OCI-LY7 (cell line): Measurements from ENCODE around the gene FIS1. TPM values are rescaled to one million over a fixed set of nuclear protein-coding genes. Genes with fewer than 3 reads are reported as not detected.

ENCODE experiments used
- BruUV-seq: library from RNA; stranded (reverse); fragments of 400-500 nt; replicated peaks from 2 replicates; lab custom pipeline; 2021; lab: Mats Ljungman, UMichigan
- CTCF ChIA-PET: fragments of 300-600 bp; sonication (Branson Sonifier 250); formaldehyde crosslinking; loops from one replicate; lab custom pipeline; 2022; ENCODE audit warnings: antibody characterized with exemption; ENCODE audit not compliant: unreplicated experiment; lab: Charles Lee
- POLR2A ChIA-PET: fragments of 300-600 bp; sonication (Branson Sonifier 250); formaldehyde crosslinking; loops from one replicate; lab custom pipeline; 2022; ENCODE audit warnings: antibody characterized with exemption; lab: Charles Lee
- DNase-seq: peaks from one replicate; pipeline ENCODE4 v3.0.0-alpha.2; 2015; ENCODE audit warnings: low spot score
- H2AFZ ChIP-seq: fragments of 200-600 bp; sonication (generic), shearing (Covaris generic); 2 replicates; pipeline ENCODE4 v1.6.1; 2014; ENCODE audit warnings: mild to moderate bottlenecking, antibody characterized with exemption, low read length, moderate library complexity
- H3K27ac ChIP-seq: fragments of 200-600 bp; sonication (generic); 2 replicates; pipeline ENCODE4 v1.5.1; 2014; ENCODE audit warnings: mixed run types, low read depth, mild to moderate bottlenecking, moderate library complexity, low read length, inconsistent platforms; ENCODE audit not compliant: poor library complexity, severe bottlenecking
- H3K36me3 ChIP-seq: fragments of 200-600 bp; sonication (generic); 2 replicates; pipeline ENCODE4 v1.6.1; 2014; ENCODE audit warnings: mild to moderate bottlenecking, antibody characterized with exemption, low read length, moderate library complexity, mixed read lengths; ENCODE audit not compliant: insufficient read depth
- H3K4me1 ChIP-seq: fragments of 200-600 bp; sonication (generic); 2 replicates; pipeline ENCODE4 v1.5.1; 2014; ENCODE audit warnings: mild to moderate bottlenecking, low read length; ENCODE audit not compliant: insufficient read depth, poor library complexity, severe bottlenecking
- H3K4me2 ChIP-seq: fragments of 200-600 bp; sonication (generic); 2 replicates; pipeline ENCODE4 v1.6.1; 2014; ENCODE audit warnings: mild to moderate bottlenecking, low read length
- H3K4me3 ChIP-seq: fragments of 200-600 bp; sonication (generic); 2 replicates; pipeline ENCODE4 v1.5.1; 2014; ENCODE audit warnings: mild to moderate bottlenecking, low read depth, low read length; ENCODE audit not compliant: poor library complexity, severe bottlenecking
- H3K79me2 ChIP-seq: fragments of 200-600 bp; sonication (generic); 2 replicates; pipeline ENCODE4 v1.6.1; 2016; ENCODE audit warnings: low read depth, mild to moderate bottlenecking, low read length, moderate library complexity, mixed read lengths; ENCODE audit not compliant: insufficient read depth
- H3K9me2 ChIP-seq: fragments of 200-600 bp; sonication (generic); 2 replicates; pipeline ENCODE4 v1.6.1; 2016; ENCODE audit warnings: mild to moderate bottlenecking, low read length, mixed read lengths; ENCODE audit not compliant: insufficient read depth
- H3K9me3 ChIP-seq: fragments of 200-600 bp; sonication (generic); 2 replicates; pipeline ENCODE4 v1.6.1; 2014; ENCODE audit warnings: mild to moderate bottlenecking, mixed run types, low read length, mixed read lengths
- H4K20me1 ChIP-seq: fragments of 200-600 bp; sonication (generic); 2 replicates; pipeline ENCODE4 v1.6.1; 2014; ENCODE audit warnings: mild to moderate bottlenecking, antibody characterized with exemption, low read length, moderate library complexity, mixed read lengths; ENCODE audit not compliant: insufficient read depth
- CTCF ChIP-seq: fragments of 200-600 bp; sonication (generic); conservative IDR thresholded peaks from 2 replicates; pipeline ENCODE4 v1.5.1; 2014; ENCODE audit warnings: mild to moderate bottlenecking, antibody characterized with exemption, low read length, moderate library complexity, mixed read lengths
- EZH2phosphoT487 ChIP-seq: fragments of 200-600 bp; sonication (generic); IDR thresholded peaks from 2 replicates; pipeline ENCODE4 v1.6.1; 2018; ENCODE audit warnings: low read depth, borderline replicate concordance, mild to moderate bottlenecking, mixed run types, antibody characterized with exemption, low read length, moderate library complexity, mixed read lengths
- intact Hi-C: fragments of 100-400 bp; cut with micrococcal nuclease; formaldehyde crosslinking; loops from one replicate; pipeline ENCODE4 v1.10.0; 2022; ENCODE audit not compliant: unreplicated experiment
- total RNA-seq, 2 experiments: library from RNA; depleted of rRNA in 1 of 2; stranded (reverse); fragments of >200 nt in 1 of 2; shearing (Covaris generic) in 1 of 2; gene quantifications; 2 replicates each; pipeline ENCODE4 v1.2.3, GENCODE V29; 2014 to 2022

Gene FIS1
- total RNA-seq, 2 experiments from 2014 or later: 92.7 to 102 TPM

GRCh38 chr7:101231644-101232043 lies 13.2 kb downstream of the FIS1 start:
- no peaks in the 10 kb centered on the region for H3K79me2 ChIP-seq
- H3K4me1 ChIP-seq: peaks cover 7% of the 10 kb centered on the region
- no peak overlapping the region for H3K4me2 ChIP-seq
- H3K9me3 ChIP-seq: no peaks in the 10 kb centered on the region
- H2AFZ ChIP-seq: no peak overlapping the region
- no peak overlapping the region for H3K27ac ChIP-seq
- intact Hi-C loops: no loop called here
- no TSS peak for BruUV-seq
- no peak overlapping the region for H3K4me3 ChIP-seq
- no peaks in the 10 kb centered on the region for H4K20me1 ChIP-seq
- H3K36me3 ChIP-seq: peaks cover 8% of the 10 kb centered on the region; the same call in 1 of the 2 replicates
- ChIA-PET POLR2A (no interaction called here), CTCF (no interaction called here)
- H3K9me2 ChIP-seq: no peaks in the 10 kb centered on the region
- TF ChIP-seq EZH2phosphoT487 (no peak), CTCF (no peak)
- no peak for DNase-seq

- no peaks in the 10 kb centered on the region for H3K79me2 ChIP-seq
- no peak overlapping the region for H3K4me3 ChIP-seq
- DNase-seq: no peak
- POLR2A ChIA-PET: interaction anchor here (1.3 kb wide), 1 partner anchor 59 kb away, joined by 6 read pairs; no protein-coding TSS in a partner anchor
- no peak overlapping the region for H3K27ac ChIP-seq
- intact Hi-C loops: no loop called here
- TF ChIP-seq CTCF (no peak), EZH2phosphoT487 (no peak)
- CTCF ChIA-PET: no interaction called here
- H3K4me2 ChIP-seq: no peak overlapping the region
- BruUV-seq: no TSS peak
- no peaks in the 10 kb centered on the region for H3K9me2 ChIP-seq
- no peaks in the 10 kb centered on the region for H3K9me3 ChIP-seq
- H3K4me1 ChIP-seq: peaks cover 7% of the 10 kb centered on the region
- peaks cover 30% of the 10 kb centered on the region for H3K36me3 ChIP-seq
- no peaks in the 10 kb centered on the region for H4K20me1 ChIP-seq
- no peak overlapping the region for H2AFZ ChIP-seq
These were observed 18.2 kb downstream of the FIS1 start for GRCh38 chr7:101226721-101227120.

GRCh38 chr7:101225650-101226049 lies 19.2 kb downstream of the FIS1 start:
- POLR2A ChIA-PET: interaction anchor here (0.6 to 0.7 kb wide), 3 partner anchors 8 to 141 kb away, joined by 3 to 9 read pairs (median 3); no protein-coding TSS in a partner anchor
- DNase-seq: no peak
- peaks cover 27% of the 10 kb centered on the region for H3K36me3 ChIP-seq

More at GRCh38 chr7:101225650-101226049, 19.2 kb downstream of the FIS1 start:
- H4K20me1 ChIP-seq: no peaks in the 10 kb centered on the region
- no peak overlapping the region for H3K27ac ChIP-seq
- no peaks in the 10 kb centered on the region for H3K9me3 ChIP-seq
- intact Hi-C loops: no loop called here
- no peak overlapping the region for H3K4me3 ChIP-seq
- no peak overlapping the region for H3K4me2 ChIP-seq
- no peaks in the 10 kb centered on the region for H3K9me2 ChIP-seq
- no peaks in the 10 kb centered on the region for H3K79me2 ChIP-seq
- H3K4me1 ChIP-seq: peaks cover 7% of the 10 kb centered on the region
- no TSS peak for BruUV-seq
- TF ChIP-seq EZH2phosphoT487: no peak
- TF ChIP-seq CTCF: no peak
- H2AFZ ChIP-seq: no peak overlapping the region
- CTCF ChIA-PET: no interaction called here
